ENCODE measurements around the gene RALBP1.
"Not testable (repeated sequence)": the region's sequence is repeated elsewhere in the genome, so short reads cannot be mapped to it uniquely, and the experiment has no call there.

Gene RALBP1

DNA sequence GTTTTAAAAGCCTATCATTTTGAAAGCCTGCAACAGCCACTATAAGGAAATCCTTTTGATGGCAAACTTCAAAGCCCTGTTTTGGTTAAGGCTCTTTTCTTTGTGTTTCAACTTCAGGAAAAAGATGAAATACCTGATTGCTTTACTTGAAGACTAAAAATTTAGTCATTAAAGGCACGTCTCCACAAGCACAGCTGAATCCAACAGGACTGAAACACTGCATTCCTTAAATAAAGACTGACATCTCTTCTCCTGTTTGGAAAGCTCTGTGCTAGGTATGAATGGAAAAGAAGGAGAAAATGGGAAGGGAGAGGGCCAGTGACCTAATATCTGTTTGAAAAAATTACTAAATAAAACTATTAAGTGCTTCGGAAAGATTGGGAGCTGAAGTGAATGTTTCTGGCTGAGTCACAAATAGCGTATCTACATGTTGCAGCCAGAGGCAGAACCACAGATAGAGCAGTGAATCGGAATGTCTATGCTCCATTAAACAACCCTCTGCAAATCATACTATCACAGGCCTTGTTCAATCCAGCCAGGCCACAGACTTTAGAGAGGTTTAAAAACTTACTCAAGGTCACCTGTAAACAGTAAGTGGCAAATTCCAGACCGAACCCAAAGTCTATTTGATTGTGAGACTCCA lies 21.1 kb upstream of the RALBP1 start:
- DNase-seq (ENCODE audit: low read depth in 3 of 3) = no peak

DNA sequence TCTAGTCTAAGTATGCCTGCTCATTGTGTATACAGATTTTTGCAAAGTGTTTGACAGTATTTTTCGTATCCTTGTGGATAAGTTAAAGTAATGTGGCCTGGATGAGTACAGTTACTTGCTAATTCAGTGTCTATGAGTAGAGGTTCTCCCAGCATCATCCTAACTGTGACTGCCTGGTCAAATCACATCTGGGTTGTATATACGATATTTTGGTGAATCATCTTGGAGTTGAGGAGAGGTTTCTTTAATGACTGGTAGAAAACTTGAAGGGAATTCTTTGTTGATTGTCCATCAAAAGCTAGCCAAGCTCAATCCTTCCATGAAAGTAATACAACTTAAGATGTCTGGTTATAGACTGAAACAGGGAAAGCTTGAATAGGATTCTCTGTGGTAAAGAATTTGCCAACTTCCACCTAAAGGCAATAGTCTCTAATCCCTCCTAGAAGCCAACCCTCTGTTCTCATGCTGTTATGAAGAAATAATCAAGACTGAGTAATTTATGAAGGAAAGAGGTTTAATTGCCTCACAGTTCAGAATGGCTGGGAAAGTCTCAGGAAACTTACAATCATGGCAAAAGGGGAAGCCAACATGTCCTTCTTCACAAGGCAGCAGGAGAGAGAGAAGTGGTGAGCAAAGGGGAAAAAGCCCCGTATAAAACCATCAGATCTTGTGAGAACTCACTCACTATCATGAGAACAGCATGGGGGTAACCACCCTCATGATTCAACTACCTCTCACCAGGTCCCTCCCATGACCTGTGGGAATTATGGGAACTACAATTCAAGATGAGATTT lies 19.4 kb upstream of the RALBP1 start:
- DNase-seq (ENCODE audit: low read depth in 3 of 3) = no peak

GRCh38 chr18:9466127-9466526 lies 9.2 kb upstream of the RALBP1 start:
- no peak for DNase-seq (ENCODE audit: low read depth in 3 of 3)

DNA sequence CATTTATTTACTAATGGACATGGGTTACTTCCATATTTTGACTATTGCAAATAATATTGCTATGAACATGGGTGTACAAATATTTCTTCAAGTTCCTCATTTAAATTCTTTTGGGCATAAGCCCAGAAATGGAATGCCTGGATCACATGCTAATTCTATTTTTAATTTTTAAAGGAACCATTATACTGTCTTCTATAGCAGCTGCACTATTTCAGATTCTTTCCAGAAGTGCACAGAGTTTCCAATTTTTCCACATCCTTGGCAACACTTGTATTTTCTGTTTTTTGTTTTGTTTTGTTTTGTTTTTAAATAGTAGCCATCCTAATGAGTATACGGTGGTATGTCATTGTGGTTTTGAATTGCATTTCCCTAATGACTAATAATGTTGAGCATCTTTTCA lies 8.5 kb upstream of the RALBP1 start:
- no peak for DNase-seq (ENCODE audit: low read depth in 3 of 3)

GRCh38 chr18:9468998-9469397 lies 6.3 kb upstream of the RALBP1 start:
- DNase-seq (ENCODE audit: low read depth in 3 of 3) = no peak

DNA sequence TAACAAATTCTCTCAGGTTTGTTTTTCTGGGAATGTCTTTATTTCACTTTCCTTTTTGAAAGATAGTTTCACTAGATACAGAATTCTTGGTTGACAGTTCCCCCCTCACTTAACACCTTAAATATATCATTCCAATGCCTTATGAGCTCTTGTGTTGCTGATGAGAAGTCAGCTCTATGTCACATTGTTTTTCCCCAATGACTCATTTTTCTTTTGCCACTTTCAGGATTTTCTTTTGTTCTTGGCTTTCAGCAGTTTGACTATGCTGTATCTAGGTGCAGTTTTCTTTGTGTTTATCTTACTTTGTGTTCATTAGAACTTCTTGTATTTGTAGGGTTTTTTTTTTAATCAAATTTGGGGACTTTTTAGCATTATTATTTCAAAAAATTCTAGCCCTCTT lies 5.6 kb upstream of the RALBP1 start:
- no peak for DNase-seq (ENCODE audit: low read depth in 3 of 3)

- DNase-seq (ENCODE audit: low read depth in 3 of 3) = peak in 1 of 3 donors; percentile 6
Observed at GRCh38 chr18:9474108-9474982, 968 bp upstream of the RALBP1 start.

GRCh38 chr18:9475643-9476591 lies 604 bp downstream of the RALBP1 start:
- peak in 2 of 3 donors; percentile 37 to 47 for DNase-seq (ENCODE audit: low read depth in 3 of 3)

DNA sequence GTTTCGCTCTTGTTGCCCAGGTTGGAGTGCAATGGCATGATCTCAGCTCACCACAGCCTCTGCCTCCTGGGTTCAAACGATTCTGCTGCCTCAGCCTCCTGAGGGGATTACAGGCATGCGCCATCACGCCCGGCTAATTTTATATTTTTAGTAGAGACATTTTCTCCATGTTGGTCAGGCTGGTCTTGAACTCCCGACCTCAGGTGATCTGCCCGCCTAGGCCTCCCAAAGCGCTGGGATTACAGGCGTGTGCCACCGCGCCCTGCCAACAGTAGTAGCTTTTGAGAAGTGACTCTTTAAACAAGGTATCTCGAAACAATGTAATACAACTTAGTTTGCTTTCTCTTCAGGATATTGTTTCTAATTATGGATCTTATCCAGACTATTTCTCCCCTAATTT lies 1.6 kb downstream of the RALBP1 start:
- DNase-seq (ENCODE audit: low read depth in 3 of 3) = not testable (repeated sequence)

DNA sequence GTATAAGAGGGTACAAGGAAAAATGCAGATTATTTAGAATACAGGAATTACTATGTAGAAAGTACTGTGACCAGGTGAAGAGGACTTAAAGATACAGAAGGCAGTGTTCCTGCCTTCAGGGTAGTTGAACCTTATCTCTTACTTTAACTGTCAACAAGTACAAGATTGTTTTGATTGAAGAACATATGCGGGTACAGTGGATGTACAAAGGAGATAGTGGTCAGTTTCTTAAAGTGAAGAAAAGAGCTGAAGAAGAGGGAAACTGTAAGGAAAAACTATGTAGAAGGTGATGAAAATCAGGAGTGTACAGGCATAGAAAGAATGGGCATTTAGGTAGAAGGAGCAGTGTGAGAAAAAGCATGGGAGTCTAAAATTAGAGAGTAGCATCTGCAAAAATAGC lies 2.2 kb downstream of the RALBP1 start:
- no peak for DNase-seq (ENCODE audit: low read depth in 3 of 3)

GRCh38 chr18:9478545-9478944 lies 3.2 kb downstream of the RALBP1 start:
- DNase-seq (ENCODE audit: low read depth in 3 of 3) = no peak

GRCh38 chr18:9482790-9483189 lies 7.5 kb downstream of the RALBP1 start:
- DNase-seq (ENCODE audit: low read depth in 3 of 3) = no peak

DNA sequence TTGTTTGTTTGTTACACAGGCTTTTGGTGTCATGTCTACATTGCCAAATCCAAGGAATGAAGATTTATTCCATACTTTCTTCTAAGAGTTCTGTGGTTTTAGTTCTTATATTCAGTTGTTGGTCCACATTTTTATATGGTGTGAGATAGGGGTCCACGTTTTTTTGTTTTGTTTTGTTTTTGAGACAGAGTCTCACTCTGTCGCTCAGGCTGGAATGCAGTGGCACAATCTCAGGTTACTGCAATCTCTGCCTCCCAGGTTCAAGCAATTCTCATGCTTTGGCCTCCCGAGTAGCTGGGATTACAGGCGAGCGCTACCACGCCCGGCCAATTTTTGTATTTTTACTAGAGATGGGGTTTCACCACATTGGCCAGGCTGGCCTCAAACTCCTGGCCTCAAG lies 8.2 kb downstream of the RALBP1 start:
- no peak for DNase-seq (ENCODE audit: low read depth in 3 of 3)

DNA sequence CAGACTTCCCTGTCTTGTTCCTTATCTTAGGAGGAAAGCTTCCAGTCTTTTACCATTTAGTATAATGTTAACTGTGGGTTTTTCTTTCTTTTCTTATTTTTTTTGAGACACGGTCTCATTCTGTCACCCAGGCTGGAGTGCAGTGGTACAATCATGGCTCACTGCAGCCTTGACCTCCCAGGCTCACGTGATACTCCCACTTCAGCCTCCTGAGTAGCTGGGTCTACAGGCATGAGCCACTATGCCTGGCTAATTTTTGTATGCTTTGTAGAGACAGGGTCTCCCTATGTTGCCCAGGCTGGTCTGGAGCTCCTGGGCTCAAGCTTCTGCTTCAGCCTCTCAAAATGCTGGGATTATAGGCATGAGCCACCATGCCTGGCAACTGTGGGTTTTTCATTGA lies 9.5 kb downstream of the RALBP1 start:
- DNase-seq (ENCODE audit: low read depth in 3 of 3) = not testable (repeated sequence)

- DNase-seq (ENCODE audit: low read depth in 3 of 3) = no peak
Observed at GRCh38 chr18:9488538-9488937, 13.2 kb downstream of the RALBP1 start.

- DNase-seq (ENCODE audit: low read depth in 3 of 3) = no peak
Observed at GRCh38 chr18:9494778-9495331, 19.5 kb downstream of the RALBP1 start.

- DNase-seq (ENCODE audit: low read depth in 3 of 3) = no peak
Observed at GRCh38 chr18:9495465-9495864, 20.2 kb downstream of the RALBP1 start.

DNA sequence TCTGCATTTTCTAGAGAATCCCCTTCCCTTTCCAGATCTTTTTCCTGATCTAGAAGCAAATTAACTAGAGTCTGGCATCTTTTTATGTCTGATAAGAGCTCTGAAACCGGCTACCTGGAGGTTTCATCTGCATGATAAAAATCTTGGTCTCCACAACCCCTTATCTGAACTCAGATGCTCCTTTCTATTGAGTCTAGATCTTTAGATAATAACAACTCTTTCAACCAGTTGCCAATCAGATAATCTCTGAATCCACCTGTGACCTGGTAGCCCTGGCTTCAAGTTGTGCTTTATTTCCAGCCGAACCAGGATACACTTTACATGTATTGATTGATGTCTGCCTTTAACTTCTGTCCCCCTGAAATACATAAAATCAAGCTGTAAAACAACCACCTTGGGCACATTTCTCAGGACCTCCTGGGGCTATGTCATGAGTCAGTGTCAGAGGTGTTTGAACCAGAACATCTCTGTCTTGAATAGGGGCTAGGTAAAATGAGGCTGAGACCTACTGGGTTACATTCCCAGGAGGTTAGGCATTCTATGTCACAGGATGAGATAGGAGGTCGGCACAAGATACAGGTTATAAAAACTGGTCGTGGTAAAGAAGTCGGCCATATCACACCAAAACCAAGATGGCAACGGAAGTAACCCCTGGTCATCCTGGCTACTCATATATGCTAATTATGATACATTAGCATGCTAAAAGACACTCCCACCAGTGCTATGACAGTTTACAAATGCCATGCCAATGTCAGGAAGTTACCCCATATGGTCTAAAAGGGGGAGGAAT lies 20.8 kb downstream of the RALBP1 start:
- no peak for DNase-seq (ENCODE audit: low read depth in 3 of 3)

GRCh38 chr18:9506046-9506792 lies 30.9 kb downstream of the RALBP1 start:
- DNase-seq (ENCODE audit: low read depth in 3 of 3) = no peak
